GM23248 (cell line): ENCODE data around the gene MINDY4.

Experiments
- EZH2 ChIP-seq: fragments of 200-600 bp; sonication (generic); IDR thresholded peaks from 2 replicates; pipeline ENCODE4 v1.6.1; 2018; ENCODE audit warnings: antibody characterized with exemption, mild to moderate bottlenecking; ENCODE audit not compliant: insufficient read depth, poor library complexity, severe bottlenecking
- EZH2phosphoT487 ChIP-seq: fragments of 200-600 bp; sonication (generic); IDR thresholded peaks from 2 replicates; pipeline ENCODE4 v1.6.1; 2018; ENCODE audit warnings: antibody characterized with exemption, moderate library complexity, mild to moderate bottlenecking, low read depth; ENCODE audit not compliant: insufficient read depth

- no peak for TF ChIP-seq EZH2
- no peak for TF ChIP-seq EZH2phosphoT487
These were observed 115.4 kb downstream of the MINDY4 start for GRCh38 chr7:30886608-30887011.
